Lung (tissue), 12 donors: ENCODE data around the gene LRRC14B. TPM values are rescaled to one million over a fixed set of nuclear protein-coding genes. Genes with fewer than 3 reads are reported as not detected.

Experiments
- ATAC-seq: fragments of 200-7000 bp; cut with Tn5 transposase; one replicate; pipeline ENCODE4 v1.9.1; 2020; ENCODE audit warnings: moderate number of reproducible peaks; ENCODE audit not compliant: insufficient read depth, low FRiP score
- DNase-seq, 3 donors: peaks; one replicate each; pipeline ENCODE4 v3.0.0-alpha.2; 2013 to 2017
- H3K27ac ChIP-seq, 2 donors: one replicate each; pipeline ENCODE4 v1.5.1; 2013; ENCODE audit warnings: mild to moderate bottlenecking in 2 of 2, moderate library complexity in 2 of 2, control low read depth in 1 of 2, inconsistent platforms in 1 of 2, low read depth in 1 of 2, low read length in 1 of 2
- H3K27me3 ChIP-seq, 3 donors: one replicate each; pipeline ENCODE4 v1.5.1; 2013; ENCODE audit warnings: low read length in 2 of 3; ENCODE audit not compliant: control insufficient read depth in 3 of 3, insufficient read depth in 3 of 3
- H3K36me3 ChIP-seq, 4 donors: one replicate each; pipeline ENCODE4 v1.5.1; 2013; ENCODE audit warnings: low read length in 4 of 4, mild to moderate bottlenecking in 1 of 4, moderate library complexity in 1 of 4; ENCODE audit not compliant: control insufficient read depth in 4 of 4, insufficient read depth in 4 of 4
- H3K4me1 ChIP-seq, 5 donors: one replicate each; pipeline ENCODE4 v1.5.1; 2013; ENCODE audit warnings: low read length in 5 of 5, mild to moderate bottlenecking in 2 of 5, moderate library complexity in 1 of 5; ENCODE audit not compliant: control insufficient read depth in 5 of 5, insufficient read depth in 5 of 5
- H3K4me3 ChIP-seq: one replicate; pipeline ENCODE4 v1.5.1; 2013; ENCODE audit warnings: mild to moderate bottlenecking, control low read depth, moderate library complexity
- H3K9ac ChIP-seq, 2 donors: one replicate each; pipeline ENCODE4 v1.5.1; 2013; ENCODE audit warnings: low read length in 2 of 2, control low read depth in 1 of 2; ENCODE audit not compliant: insufficient read depth in 1 of 2
- H3K9me3 ChIP-seq, 4 donors: one replicate each; pipeline ENCODE4 v1.5.1; 2013; ENCODE audit warnings: low read length in 3 of 4, mild to moderate bottlenecking in 1 of 4, moderate library complexity in 1 of 4; ENCODE audit not compliant: control insufficient read depth in 4 of 4, insufficient read depth in 3 of 4
- WGBS, 2 donors: extraction: QIAGEN DNeasy Blood & Tissue Kit; methylation state at CpG; one replicate each; pipeline ENCODE4 v1.1.7; 2013; 5-methylcytosine and 5-hydroxymethylcytosine counted together
- polyA plus RNA-seq, 2 donors: library from polyadenylated mRNA; stranded (reverse); fragments of 200-250 nt; gene quantifications; one replicate each; pipeline ENCODE4 v1.2.1, GENCODE V29; 2013
- total RNA-seq, 2 donors: library from RNA; depleted of rRNA in 1 of 2; stranded (reverse); fragments of >200 nt in 1 of 2; gene quantifications; one replicate each; pipeline ENCODE4 v1.2.1, GENCODE V29; 2014 to 2021
- TF ChIP-seq, protein P1 (sequence below): IDR thresholded peaks from 2 replicates; pipeline ENCODE4 v1.5.1; 2012; ENCODE audit warnings: mild to moderate bottlenecking; ENCODE audit errors: control extremely low read depth, extremely low read depth
- donor health status: control.
- donor health status: control.
- donor health status: Bipolar disorder and iron deficiency.
- donor health status: healthy.
- donor health status: DM: yes; HTN: yes; CAD: no.

LRRC14B gene
- total and polyA plus RNA-seq, 4 donors = 0.14 TPM; not detected in 3

DNA sequence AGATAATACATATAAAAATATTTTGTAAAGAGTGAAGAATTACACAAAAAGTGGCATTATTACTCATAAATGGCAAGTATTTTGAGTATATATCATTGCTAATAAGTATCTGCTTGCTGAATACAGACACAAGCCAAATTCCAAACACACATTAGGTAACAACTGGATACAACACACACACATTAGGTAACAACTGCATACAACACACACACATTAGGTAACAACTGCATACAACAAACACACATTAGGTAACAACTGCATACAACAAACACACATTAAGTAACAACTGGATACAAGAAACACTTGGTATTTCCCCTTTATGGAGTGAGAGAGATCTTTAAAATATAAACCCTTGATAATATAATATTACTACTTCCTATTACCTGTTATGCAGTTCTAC is 13.2 kb downstream of the LRRC14B start:
- Histone ChIP-seq H3K27me3 (no peaks in the 10 kb centered on the region), H3K36me3 (peaks cover 0 to 29% (median 6%) of the 10 kb centered on the region in 4 donors), H3K4me1 (peaks cover 0 to 5% (median 0%) of the 10 kb centered on the region in 5 donors), H3K9ac (no peak overlapping the region), H3K4me3 (no peak overlapping the region), H3K9me3 (no peaks in the 10 kb centered on the region), H3K27ac (no peak overlapping the region)
- no peak for DNase-seq
- TF ChIP-seq, protein P1, sequence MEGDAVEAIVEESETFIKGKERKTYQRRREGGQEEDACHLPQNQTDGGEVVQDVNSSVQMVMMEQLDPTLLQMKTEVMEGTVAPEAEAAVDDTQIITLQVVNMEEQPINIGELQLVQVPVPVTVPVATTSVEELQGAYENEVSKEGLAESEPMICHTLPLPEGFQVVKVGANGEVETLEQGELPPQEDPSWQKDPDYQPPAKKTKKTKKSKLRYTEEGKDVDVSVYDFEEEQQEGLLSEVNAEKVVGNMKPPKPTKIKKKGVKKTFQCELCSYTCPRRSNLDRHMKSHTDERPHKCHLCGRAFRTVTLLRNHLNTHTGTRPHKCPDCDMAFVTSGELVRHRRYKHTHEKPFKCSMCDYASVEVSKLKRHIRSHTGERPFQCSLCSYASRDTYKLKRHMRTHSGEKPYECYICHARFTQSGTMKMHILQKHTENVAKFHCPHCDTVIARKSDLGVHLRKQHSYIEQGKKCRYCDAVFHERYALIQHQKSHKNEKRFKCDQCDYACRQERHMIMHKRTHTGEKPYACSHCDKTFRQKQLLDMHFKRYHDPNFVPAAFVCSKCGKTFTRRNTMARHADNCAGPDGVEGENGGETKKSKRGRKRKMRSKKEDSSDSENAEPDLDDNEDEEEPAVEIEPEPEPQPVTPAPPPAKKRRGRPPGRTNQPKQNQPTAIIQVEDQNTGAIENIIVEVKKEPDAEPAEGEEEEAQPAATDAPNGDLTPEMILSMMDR = no peak
- ATAC-seq = no peak

DNA sequence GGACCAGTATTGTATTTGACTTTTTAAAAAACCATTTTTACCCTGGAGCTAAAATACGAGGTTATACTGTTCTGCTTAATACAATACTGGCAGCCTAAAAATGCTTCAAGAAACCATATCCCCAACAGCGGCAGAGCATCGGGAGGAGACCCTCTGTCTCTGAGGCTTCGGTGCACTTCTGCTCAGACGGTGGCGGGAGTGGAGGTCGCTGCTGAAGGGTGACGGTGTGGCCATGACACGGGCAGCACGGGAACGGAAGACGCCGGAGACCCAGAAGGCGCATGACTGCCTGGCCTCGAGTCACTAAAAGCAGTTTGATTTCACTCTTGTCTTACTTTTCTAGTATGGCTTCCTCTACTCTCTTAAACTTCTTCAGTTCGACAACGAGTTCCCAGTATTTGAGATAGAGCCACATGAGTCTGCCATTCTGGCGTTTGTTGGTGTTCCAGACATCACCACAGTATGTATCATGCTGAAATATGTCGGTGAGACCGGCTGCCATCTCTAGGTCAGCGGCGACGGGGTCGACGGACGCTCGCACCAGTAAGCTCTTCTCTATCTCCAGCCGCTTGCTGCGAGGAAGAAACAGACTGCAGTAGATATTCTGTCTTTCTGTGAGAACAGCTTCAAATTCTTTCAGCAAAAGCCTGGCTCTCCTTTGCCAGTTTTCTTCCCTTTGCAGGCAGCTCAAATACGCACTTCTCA is 13.8 kb downstream of the LRRC14B start:
- H3K4me3 ChIP-seq = no peak overlapping the region
- no peak for ATAC-seq
- TF ChIP-seq, protein P1 = no peak
- H3K27ac ChIP-seq = no peak overlapping the region
- H3K27me3 ChIP-seq = no peaks in the 10 kb centered on the region
- H3K9me3 ChIP-seq = no peaks in the 10 kb centered on the region
- no peak for DNase-seq
- no peak overlapping the region for H3K9ac ChIP-seq
- 94 to 95% methylated on average over 30 of the region's 30 CpGs for WGBS, 2 donors
- peaks cover 0 to 5% (median 0%) of the 10 kb centered on the region in 5 donors for H3K4me1 ChIP-seq
- peaks cover 0 to 26% (median 6%) of the 10 kb centered on the region in 4 donors for H3K36me3 ChIP-seq

DNA sequence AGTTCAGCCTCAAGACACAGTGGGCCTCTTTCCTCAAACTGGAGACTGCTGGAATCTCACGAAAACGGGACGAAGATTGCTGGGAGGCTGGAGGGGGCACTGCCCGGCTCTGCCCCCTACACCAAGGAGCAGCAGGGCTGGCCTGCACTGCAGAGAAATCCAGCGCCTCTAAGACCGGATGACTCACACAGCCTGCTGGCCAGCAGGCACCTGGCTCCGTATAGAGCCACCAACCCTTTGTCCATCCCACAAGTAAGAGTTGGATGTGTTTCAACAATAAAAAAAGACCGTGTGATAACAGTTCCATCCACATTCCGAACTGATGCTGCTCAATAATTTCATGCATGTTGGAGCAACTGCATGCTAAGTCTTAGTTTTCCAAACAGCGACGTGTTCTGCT is 15.1 kb downstream of the LRRC14B start:
- ATAC-seq (no peak), DNase-seq (no peak)
- TF ChIP-seq, protein P1 = no peak
- H3K27me3 ChIP-seq = no peaks in the 10 kb centered on the region
- H3K27ac ChIP-seq = peak overlapping the region in 1 of 2 donors; percentile 74
- no peaks in the 10 kb centered on the region for H3K9me3 ChIP-seq
- peaks cover 0 to 5% (median 0%) of the 10 kb centered on the region in 5 donors for H3K4me1 ChIP-seq
- H3K4me3 ChIP-seq = no peak overlapping the region
- WGBS, 2 donors = 82 to 94% methylated on average over 11 of the region's 11 CpGs
- H3K9ac ChIP-seq = no peak overlapping the region
- peaks cover 0 to 26% (median 6%) of the 10 kb centered on the region in 4 donors for H3K36me3 ChIP-seq
